MM.1S (cell line): Measurements from ENCODE around the gene CLIC5.

Experiments
- DNase-seq: peaks from one replicate; pipeline ENCODE4 v3.0.0-alpha.2; 2015
- H2AFZ ChIP-seq: fragments of 300-600 bp; sonication (generic); 2 replicates; pipeline ENCODE4 v1.6.0; 2016; ENCODE audit warnings: antibody characterized with exemption, low read length
- H3F3A ChIP-seq: fragments of 300-600 bp; sonication (generic); 2 replicates; pipeline ENCODE4 v1.6.1; 2016; ENCODE audit warnings: mild to moderate bottlenecking, antibody characterized with exemption, low read length, moderate library complexity, mixed read lengths; ENCODE audit not compliant: insufficient read depth
- H3K27ac ChIP-seq: fragments of 300-600 bp; sonication (generic); 2 replicates; pipeline ENCODE4 v1.5.1; 2016; ENCODE audit warnings: mild to moderate bottlenecking, low read length
- H3K27me3 ChIP-seq: fragments of 300-600 bp; sonication (generic); replicated peaks from 2 replicates; pipeline ENCODE4 v1.6.0; 2016; ENCODE audit warnings: low read length; ENCODE audit not compliant: insufficient read depth
- H3K36me3 ChIP-seq: fragments of 300-600 bp; sonication (generic); replicated peaks from 2 replicates; pipeline ENCODE4 v1.6.1; 2016; ENCODE audit warnings: mild to moderate bottlenecking, low read length, mixed read lengths; ENCODE audit not compliant: insufficient read depth
- H3K4me1 ChIP-seq: fragments of 300-600 bp; sonication (generic); 2 replicates; pipeline ENCODE4 v1.6.1; 2016; ENCODE audit warnings: low read length, mixed read lengths
- H3K4me2 ChIP-seq: fragments of 300-600 bp; sonication (generic); 2 replicates; pipeline ENCODE4 v1.6.0; 2016; ENCODE audit warnings: low read depth, low read length
- H3K4me3 ChIP-seq: fragments of 300-600 bp; sonication (generic); 2 replicates; pipeline ENCODE4 v1.5.1; 2016; ENCODE audit warnings: low read length, mixed read lengths
- H3K79me2 ChIP-seq: fragments of 300-600 bp; sonication (generic); 2 replicates; pipeline ENCODE4 v1.6.1; 2016; ENCODE audit warnings: mixed run types, low read length, mixed read lengths
- H3K9ac ChIP-seq: fragments of 300-600 bp; sonication (generic); 2 replicates; pipeline ENCODE4 v1.6.1; 2016; ENCODE audit warnings: low read length, mixed read lengths
- H3K9me2 ChIP-seq: fragments of 300-600 bp; sonication (generic); replicated peaks from 2 replicates; pipeline ENCODE4 v1.6.1; 2016; ENCODE audit warnings: mild to moderate bottlenecking, low read length, mixed read lengths; ENCODE audit not compliant: insufficient read depth
- H3K9me3 ChIP-seq: fragments of 300-600 bp; sonication (generic); replicated peaks from 2 replicates; pipeline ENCODE4 v1.6.1; 2016; ENCODE audit warnings: mild to moderate bottlenecking, low read length, mixed read lengths; ENCODE audit not compliant: insufficient read depth
- H4K20me1 ChIP-seq: fragments of 300-600 bp; sonication (generic); 2 replicates; pipeline ENCODE4 v1.6.1; 2016; ENCODE audit warnings: mild to moderate bottlenecking, low read length, moderate library complexity, mixed read lengths; ENCODE audit not compliant: insufficient read depth
- CTCF ChIP-seq: fragments of 300-600 bp; sonication (generic); IDR thresholded peaks from 2 replicates; pipeline ENCODE4 v1.5.1; 2016; ENCODE audit warnings: antibody characterized with exemption, low read length, mixed read lengths
- EZH2 ChIP-seq: fragments of 300-600 bp; sonication (generic); optimal IDR thresholded peaks from 2 replicates; pipeline ENCODE3; 2017; ENCODE audit warnings: low read depth, mild to moderate bottlenecking, antibody characterized with exemption, low read length, mixed read lengths
- EZH2phosphoT487 ChIP-seq: fragments of 300-600 bp; sonication (generic); IDR thresholded peaks from 2 replicates; pipeline ENCODE4 v1.6.1; 2018; ENCODE audit warnings: antibody characterized with exemption, low read length

Gene CLIC5

GRCh38 chr6:45843848-45844521 lies 171.7 kb downstream of the CLIC5 start:
- no peak overlapping the region for H2AFZ ChIP-seq
- H3K9ac ChIP-seq: no peak overlapping the region
- no peaks in the 10 kb centered on the region for H3K4me1 ChIP-seq
- no peak for DNase-seq
- TF ChIP-seq EZH2phosphoT487 (no peak), EZH2 (no peak), CTCF (no peak)
- no peak overlapping the region for H3K27ac ChIP-seq
- H3K27me3 ChIP-seq: no peaks in the 10 kb centered on the region
- H3F3A ChIP-seq: no peaks in the 10 kb centered on the region
- H3K4me2 ChIP-seq: no peak overlapping the region
- no peaks in the 10 kb centered on the region for H3K79me2 ChIP-seq
- H3K36me3 ChIP-seq: no peaks in the 10 kb centered on the region
- H4K20me1 ChIP-seq: no peaks in the 10 kb centered on the region
- H3K9me3 ChIP-seq: no peaks in the 10 kb centered on the region
- H3K9me2 ChIP-seq: no peaks in the 10 kb centered on the region
- no peak overlapping the region for H3K4me3 ChIP-seq

DNA sequence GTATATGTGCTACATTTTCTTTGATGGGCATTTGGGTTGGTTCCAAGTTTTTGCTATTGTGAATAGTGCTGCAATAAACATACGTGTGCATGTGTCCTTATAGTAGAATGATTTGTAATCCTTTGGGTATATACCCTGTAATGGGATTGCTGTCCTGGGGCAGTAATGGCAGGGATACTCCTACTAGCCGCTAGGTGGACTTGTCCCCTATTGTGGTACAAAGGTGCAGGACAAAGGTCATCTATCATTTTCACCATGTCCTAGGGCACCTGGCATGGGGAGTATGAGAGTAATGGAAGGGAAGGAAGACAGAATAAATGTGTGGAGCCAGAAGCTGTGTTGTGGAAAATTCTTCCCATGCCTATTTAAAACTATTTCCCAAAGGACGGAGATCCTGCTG lies 174.6 kb downstream of the CLIC5 start:
- no peaks in the 10 kb centered on the region for H3K27me3 ChIP-seq
- no peaks in the 10 kb centered on the region for H4K20me1 ChIP-seq
- no peak for DNase-seq
- H3K27ac ChIP-seq: no peak overlapping the region
- H3K9me3 ChIP-seq: no peaks in the 10 kb centered on the region
- no peaks in the 10 kb centered on the region for H3K79me2 ChIP-seq
- H2AFZ ChIP-seq: no peak overlapping the region
- H3K4me2 ChIP-seq: no peak overlapping the region
- no peaks in the 10 kb centered on the region for H3F3A ChIP-seq
- H3K36me3 ChIP-seq: no peaks in the 10 kb centered on the region
- TF ChIP-seq CTCF (no peak), EZH2 (no peak), EZH2phosphoT487 (no peak)
- no peaks in the 10 kb centered on the region for H3K9me2 ChIP-seq
- no peak overlapping the region for H3K4me3 ChIP-seq
- no peaks in the 10 kb centered on the region for H3K4me1 ChIP-seq
- no peak overlapping the region for H3K9ac ChIP-seq

- no peaks in the 10 kb centered on the region for H3K27me3 ChIP-seq
- no peaks in the 10 kb centered on the region for H3K79me2 ChIP-seq
- no peak overlapping the region for H2AFZ ChIP-seq
- no peaks in the 10 kb centered on the region for H3K9me2 ChIP-seq
- no peak overlapping the region for H3K4me3 ChIP-seq
- no peak overlapping the region for H3K9ac ChIP-seq
- no peaks in the 10 kb centered on the region for H4K20me1 ChIP-seq
- no peaks in the 10 kb centered on the region for H3K9me3 ChIP-seq
- H3F3A ChIP-seq: no peaks in the 10 kb centered on the region
- no peak for TF ChIP-seq EZH2
- TF ChIP-seq CTCF: no peak
- no peak for DNase-seq
- no peak overlapping the region for H3K27ac ChIP-seq
- H3K4me1 ChIP-seq: no peaks in the 10 kb centered on the region
- no peak overlapping the region for H3K4me2 ChIP-seq
- no peaks in the 10 kb centered on the region for H3K36me3 ChIP-seq
Observed at GRCh38 chr6:45838996-45839395, 176.7 kb downstream of the CLIC5 start.
